GM21447 (cell line): Measurements from ENCODE around the gene GPX6.
"Not testable (repeated sequence)": the region's sequence is repeated elsewhere in the genome, so short reads cannot be mapped to it uniquely, and the experiment has no call there.

ENCODE experiments used
- ATAC-seq: cut with Tn5 transposase; IDR thresholded peaks from one replicate; pipeline ENCODE4 v1.9.1; 2021; ENCODE audit not compliant: unreplicated experiment

The GPX6 gene

DNA sequence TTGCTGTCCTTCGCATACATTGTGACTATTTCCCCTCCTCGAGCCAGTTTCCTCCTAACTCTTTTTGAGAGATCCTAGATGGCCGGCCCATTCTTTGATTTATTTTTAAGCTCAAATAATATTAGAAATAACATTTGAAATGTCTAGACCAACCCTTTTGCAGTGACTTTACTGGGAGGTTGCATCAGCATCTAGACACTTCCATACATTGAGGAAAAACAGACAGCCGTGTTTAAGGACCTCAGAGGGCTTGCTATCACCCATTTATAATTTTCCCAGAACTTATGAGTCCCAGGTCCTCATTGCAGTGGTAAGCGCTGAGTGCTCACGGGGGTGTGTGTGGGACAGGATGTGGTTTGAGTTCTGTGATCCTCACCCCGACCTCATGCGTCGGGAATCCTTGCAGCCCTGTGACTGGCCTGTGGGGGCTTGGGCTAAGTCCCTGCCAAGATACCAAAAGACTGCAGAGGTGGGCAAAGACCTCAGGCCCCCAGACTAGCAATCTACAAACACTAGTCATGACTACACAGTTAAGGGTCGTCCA is 10.0 kb upstream of the GPX6 start, which contains the start of gene GPX5:
TSS of gene GPX5 (plus strand) at position 386 of the 544 bp plus-strand sequence. CDS start at position 519, 133 bp downstream.
- no peak for ATAC-seq

DNA sequence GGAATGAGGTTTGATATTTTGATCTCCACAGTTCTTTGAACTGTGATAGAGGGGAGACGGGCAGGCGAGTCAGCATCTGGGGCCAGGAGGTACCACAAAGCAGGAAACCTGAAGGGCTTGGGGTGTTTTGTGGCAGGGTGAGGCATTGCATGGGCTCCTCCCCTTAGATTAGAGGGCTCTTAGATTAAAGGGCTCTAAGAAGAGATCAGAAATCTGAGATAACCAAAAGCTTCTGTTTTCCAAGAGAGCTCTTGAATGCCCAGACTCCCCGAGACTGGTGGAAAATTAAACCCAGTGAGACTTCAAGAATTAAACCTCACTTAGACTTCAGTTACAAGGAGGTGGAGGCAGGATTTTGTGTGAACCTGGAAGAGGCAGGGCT is 7.6 kb upstream of the GPX6 start:
- no peak for ATAC-seq

DNA sequence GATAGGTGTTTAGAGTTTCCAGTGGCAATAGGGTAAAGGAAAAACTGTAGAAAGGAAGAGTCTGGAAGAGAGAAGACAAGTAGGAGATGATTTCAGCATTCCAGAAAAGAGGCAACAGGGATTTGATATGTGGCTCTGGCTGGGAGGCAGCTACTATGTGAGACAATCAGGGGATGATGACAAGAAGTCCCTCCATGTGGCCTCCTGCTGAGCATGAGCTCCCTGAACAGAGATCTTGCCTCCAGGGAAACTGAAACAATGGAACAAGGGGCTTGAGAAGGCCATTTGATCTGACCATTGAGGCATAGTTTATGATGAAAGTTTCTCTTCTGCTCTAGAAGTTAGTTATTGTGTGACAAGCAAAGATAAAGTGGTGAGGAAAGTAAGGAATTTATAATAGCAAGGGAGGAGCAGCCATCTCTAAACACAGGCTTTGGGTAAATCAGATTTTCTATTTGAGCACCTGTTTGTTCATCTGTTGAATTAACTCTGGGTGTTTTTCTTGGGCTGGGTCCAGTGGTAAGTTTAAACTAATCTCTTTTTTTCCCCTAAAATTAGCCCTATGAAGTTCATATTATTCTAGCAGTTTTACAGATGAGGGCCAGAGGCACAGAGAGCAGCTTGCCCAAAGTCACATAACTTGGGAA is 7.1 kb upstream of the GPX6 start:
- ATAC-seq: no peak

DNA sequence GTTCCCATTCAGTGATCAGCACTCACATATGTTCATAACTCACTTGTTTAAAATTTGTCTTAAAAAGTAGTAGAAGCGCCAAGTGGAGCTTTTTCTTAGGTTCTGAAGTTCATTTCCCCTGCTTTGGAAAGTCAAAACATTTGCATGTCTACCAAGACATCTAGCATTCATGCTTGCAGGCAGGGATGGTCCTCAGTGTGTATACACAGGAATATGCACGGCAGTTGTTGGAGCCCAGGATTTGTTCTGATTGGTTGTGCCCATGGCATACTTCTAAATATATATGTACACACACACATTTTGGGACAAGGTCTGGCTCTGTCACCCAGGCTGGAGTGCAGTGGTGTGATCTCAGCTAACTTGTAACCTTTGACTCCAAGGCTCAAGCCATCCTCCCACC is 2.4 kb upstream of the GPX6 start:
- no peak for ATAC-seq

DNA sequence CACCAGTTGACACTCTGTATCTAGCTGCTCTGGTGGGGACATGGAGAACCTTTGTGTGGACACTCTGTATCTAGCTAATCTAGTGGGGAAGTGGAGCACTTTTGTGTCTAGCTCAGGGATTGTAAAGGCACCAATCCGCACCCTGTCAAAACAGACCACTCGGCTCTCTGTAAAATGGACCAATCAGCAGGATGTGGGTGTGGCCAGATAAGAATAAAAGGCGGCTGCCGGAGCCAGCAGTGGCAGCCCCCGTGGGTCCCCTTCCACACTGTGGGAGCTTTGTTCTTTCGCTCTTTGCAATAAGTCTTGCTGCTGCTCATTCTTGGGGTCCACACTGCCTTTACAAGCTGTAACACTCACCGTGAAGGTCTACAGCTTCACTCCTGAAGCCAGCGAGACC is 3.2 kb downstream of the GPX6 start:
- not testable (repeated sequence) for ATAC-seq

DNA sequence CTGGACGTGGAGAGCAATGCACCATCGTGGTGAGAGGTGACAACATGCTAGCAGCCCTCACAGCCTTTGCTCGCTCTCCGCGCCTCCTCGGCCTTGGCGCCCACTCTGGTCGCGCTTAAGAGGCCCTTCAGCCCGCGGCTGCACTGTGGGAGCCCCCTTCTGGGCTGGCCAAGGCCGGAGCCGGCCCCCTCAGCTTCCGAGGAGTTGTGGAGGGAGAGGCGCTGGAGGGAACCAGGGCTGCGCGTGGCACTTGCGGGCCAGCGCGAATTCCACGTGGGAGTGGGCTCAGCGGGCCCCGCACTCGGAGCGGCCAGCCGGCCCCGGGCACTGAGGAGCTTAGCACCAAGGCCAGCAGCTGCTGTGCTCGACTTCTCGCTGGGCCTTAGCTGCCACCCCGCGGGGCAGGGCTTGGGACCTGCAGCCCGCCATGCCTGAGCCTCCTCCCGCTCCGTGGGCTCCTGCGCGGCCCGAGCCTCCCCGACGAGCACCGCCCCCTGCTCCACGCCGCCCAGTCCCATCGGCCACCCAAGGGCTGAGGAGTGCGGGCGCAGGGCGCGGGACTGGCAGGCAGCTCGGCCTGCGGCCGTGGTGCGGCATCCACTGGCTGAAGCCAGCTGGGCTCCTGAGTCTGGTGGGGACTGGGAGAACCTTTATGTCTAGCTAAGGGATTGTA is 3.8 kb downstream of the GPX6 start:
- no peak for ATAC-seq

DNA sequence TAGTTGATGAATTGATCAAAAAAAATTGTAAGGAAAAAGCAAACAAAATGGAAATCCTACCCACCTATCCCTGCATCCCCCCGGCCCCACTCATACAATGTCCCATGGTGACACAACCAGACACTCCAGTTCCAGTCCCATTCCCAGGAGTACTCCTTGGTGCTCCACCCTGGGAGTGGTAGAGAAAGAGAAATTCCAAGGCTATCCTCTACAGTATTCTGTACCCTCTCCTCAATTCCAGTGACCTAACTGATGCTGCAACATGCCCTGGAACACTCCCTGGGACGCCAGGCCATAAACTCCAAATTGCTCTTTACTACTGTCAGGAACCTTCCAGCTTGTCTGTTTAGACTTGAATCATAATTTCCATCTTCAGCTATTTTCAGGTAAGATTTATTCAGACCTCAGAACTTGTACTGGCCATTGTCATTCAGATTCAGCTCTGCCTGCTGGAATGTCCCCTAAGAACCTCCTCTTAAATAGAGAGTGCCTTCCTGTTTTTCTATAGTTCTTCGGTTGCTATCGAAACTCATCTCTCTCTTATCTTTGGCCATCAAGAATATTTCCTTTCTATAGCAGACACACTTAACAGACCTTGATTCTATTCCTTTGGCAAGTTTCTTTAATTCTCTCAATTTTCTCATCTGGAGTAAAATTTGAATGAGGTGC is 8.7 kb downstream of the GPX6 start:
- ATAC-seq: no peak

DNA sequence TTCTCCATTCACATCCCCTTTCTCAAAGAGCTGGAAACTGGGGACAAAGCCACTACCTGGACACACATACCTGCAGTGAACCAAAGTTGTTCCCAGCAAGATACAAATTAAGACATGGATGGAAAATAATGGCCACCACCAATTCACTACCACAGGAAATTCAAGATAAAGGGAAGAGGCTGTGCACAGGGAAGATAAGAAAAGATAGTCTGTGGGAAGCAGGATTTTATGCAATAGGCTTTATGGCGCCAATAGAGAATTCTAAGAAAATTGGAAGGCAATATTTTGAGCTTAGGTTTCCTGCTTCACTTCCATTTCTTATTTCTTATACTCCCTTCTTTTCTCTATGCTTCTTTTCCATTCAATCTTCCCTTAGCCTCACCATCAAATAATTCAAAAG is 9.9 kb downstream of the GPX6 start:
- no peak for ATAC-seq

DNA sequence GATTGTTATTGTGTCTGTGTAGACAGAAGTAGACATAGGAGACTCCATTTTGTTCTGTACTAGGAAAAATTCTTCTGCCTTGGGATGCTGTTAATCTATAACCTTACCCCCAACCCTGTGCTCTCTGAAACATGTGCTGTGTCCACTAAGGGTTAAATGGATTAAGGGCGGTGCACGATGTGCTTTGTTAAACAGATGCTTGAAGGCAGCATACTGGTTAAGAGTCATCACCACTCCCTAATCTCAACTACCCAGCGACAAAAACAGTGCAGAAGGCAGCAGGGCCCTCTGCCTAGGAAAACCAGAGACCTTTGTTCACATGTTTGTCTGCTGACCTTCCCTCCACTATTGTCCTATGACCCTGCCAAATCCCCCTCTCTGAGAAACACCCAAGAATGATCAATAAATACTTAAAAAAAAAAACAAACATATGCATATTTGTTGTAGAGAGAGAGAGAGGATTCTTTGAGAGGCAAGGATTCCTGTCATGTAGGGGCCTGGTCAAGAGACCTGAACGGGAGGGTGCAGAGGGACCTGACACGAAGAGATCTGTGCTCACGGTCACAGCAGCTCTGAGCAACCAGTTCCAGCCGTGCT is 12.8 kb downstream of the GPX6 start:
- not testable (repeated sequence) for ATAC-seq

DNA sequence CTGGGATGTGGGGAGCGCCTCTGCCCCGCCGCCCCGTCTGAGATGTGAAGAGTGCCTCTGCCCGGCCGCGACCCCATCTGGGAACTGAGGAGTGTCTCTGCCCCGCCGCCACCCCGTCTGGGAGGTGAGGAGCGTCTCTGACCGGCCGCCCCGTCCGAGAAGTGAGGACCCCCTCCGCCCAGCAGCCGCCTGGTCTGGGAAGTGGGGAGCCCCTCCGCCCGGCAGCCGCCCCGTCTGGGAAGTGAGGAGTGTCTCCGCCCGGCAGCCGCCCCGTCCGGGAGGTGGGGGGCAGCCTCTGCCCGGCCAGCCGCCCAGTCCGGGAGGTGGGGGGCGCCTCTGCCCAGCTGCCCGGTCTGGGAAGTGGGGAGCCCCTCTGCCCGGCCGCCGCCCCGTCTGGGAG is 13.5 kb downstream of the GPX6 start:
- not testable (repeated sequence) for ATAC-seq

DNA sequence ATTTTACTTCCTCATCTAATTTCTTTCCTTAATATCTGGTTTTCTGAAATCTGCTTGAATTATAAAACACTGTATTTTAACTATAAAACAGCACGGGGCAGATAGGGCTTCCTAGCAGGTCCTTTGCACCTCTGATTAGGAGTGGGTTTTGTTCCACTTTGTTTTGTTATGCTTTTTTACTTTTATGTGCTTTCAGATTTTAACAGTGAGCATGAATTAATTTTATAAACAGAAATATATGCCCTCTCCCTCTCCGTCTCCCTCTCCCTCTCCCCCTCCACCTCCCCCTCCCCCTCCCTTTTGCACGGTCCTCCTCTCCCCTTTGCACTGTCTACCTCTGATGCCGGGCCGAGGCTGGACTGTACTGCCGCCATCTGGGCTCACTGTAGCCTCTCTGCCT is 14.3 kb downstream of the GPX6 start:
- ATAC-seq: no peak

DNA sequence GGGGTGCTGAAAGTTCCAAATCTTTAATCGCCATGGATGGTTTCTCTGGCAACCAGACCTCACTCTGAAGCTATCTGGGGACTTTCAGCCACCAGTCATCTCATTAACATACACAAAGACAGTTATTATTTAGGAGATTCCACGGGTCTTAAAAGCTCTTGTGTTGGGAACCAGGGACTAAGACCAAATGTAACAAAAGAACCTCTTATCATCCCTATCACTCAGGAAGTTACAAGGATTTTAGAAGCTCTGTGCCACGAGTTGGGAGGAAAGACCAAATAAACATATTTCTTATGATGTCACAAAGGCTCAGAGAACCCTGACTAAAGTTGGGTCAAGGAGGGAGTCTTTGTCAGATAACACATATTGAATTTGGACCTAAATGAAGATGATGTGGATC is 17.7 kb downstream of the GPX6 start:
- ATAC-seq: no peak

DNA sequence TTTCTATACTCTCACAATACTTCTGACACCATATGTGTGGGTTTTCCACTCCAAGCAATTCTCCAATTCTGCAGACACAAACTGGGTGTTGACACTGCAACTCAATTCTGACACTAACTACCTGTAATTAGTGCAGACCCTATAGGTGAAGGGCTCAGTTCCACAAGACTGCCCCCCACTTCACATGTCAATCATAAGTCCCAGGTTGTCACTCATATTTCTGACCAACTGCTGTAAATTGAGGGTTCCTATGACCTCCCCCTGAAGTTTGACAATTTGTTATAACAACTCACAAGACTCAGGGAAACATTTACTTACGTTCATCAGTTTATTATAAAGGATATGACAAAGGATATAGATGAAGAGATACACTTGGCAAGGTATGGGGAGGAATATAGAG is 18.3 kb downstream of the GPX6 start:
- ATAC-seq: no peak

DNA sequence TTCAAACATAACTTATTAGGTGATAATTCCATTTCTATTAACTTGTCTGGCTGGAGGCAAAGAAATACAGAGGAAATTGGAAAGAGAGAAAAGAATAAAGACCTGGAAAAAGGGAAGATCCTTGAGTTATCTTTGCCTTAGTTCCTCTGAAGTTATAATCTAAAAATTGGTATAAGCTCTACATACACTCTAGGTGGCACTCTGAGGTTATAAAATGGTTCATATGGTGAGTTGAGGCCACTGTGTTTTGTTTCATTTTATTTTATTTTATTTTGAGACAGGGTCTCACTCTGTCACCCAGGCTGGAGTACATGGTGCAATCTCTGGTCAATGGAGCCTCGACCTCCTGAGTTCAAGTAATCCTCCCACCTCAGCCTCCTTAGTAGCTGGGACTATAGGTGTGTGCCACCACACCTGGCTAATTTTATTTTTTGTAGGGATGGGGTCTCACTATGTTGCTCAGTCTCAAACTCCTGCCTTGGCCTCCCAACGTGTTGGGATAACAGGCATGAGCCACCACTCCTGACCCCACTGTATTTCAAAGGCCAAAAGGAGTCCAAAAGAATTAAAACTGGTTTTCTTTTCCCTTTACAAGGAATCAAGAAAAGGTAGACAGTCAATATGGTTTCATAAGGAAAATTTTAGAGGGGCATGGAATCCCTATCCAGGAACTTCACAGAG is 19.4 kb downstream of the GPX6 start:
- no peak for ATAC-seq

DNA sequence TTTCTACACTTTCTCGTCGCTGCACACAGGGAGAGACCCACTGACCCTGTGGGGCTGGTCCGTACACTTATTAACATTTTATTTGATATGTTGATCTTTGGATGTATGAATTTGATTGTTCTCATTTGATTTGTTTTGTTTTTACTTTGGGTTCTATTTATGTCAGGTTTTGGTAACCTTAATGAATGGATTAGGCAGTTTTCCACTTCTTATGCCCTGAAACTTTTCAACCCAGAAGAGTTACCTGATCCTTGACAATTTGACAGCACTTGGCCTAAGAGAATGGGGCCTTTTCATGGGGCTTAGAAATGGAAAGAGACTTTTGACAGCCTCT is 23.6 kb downstream of the GPX6 start:
- no peak for ATAC-seq

DNA sequence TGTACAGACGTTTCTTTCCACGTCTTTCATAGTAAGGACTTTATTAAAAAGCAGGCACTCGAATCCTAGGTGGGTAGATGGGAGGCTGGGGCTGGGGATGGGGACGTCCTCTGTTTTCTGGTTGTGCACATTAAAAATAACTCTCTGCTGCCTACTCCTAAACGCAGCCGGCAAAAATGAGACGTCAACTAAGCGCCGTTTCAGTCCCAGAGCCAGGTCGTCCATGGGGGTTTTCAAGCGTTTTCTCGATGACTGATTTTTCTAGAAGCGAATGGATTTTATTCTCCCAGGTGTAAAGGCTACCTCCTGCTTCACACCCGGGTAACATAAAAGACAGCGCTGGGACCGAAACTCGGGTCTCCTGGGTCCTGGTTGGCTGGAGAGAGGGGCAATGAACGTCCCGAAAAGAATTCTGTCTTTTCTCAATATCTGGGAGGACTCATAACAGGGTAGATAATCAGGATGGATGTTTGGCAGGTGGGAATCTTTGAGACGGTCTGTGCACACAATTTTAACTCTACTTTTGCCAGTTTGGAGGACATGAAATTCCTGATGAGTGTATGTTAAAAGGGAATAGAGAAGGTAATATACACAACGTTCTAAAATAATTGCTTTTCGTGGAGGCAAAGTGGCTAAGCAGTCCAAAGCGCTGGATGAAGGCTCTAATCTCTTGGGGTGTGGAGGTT is 25.2 kb downstream of the GPX6 start:
- ATAC-seq: peak; percentile 24

DNA sequence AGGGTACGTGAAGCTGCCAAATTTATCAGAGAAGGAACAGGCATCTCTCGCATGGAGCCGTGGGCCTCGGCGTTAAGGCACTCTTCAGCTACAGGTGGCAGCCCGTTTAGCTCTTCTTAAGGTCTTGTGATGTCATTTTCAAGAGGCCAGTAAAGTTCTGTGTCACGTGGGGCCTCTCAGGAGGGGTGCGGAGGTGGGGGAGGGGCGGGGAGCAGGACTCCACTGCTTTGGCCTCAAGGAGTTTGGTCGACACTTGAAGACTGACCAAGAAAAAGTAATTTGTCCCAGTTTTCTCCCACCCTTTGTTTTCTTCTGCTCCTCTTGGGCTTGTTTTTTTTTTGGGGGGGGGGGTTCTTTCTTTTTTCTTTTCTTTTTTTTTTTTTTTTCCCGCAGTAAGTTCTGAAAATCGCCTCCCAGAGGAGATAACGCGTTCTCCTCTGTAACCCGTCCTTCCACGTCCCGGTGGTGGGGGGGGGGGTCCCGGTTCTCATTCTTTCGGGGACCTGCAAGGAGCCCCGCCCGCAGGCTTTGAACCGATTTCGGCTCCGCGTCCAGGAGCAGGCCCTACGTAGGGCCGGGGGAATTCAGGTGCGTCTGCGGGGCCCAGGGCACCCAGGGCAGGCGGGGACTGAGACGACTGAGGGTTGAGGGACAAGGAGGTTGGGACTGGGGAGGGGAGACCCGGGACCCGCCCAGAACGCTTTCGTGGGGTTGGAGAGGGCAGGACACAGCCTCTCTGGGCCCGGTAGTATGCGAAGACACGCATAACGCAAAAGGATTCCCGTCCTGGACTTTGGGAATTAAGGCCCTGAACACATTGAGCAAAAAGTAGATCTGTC is 26.0 kb downstream of the GPX6 start:
- ATAC-seq: peak; percentile 70

DNA sequence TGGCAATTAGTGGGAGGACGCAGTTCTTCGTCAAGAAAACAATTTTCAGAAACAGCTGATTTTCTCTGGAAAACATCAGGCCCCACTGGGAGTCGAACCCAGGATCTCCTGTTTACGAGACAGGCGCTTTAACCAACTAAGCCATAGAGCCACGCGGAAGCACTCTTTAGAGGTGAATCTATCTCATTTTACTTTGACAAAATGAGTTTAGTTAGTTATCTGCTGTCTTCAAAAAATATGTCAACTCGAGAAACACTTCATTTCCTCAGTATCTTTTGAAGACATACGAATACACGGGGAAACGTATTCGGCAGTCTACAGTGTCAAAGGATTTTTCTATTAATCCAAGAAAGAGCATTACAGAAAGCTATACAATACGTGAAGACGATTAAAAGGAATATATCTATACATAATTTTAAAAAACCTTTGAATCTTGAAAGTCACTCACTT is 26.7 kb downstream of the GPX6 start:
- no peak for ATAC-seq

DNA sequence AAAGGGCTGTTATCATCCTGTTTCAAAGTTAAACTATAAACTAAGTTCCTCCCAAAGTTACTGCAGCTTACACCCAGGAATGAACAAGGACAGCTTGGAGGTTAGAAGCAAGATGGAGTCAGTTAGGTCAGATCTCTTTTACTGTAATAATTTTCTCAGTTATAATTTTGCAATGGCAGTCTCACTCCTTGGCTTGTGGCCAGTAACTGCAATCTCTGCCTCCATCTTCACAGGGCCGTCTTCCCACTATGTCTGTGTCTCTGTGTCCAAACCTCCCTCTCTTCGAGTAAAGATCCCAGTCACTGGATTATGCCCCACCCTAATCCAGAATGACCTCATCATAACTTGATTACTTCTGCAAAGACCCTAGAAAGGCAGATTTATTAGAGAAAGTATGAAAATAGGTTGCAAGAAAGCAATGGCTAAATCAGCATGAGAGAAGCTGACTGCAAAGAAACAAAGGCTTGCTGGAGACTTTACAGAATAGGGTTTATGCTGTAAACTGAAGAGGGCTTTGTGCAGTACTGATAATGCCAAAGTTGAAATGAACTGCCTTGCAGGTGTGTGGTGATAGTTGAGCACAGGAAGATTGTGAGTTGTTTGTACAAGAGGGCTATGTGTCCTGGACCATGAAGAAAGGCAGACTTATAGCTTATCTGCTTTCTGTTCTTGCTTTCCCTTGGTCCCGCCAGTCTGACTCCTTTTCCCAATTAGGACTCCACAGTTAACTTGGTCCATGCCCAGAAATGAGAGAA is 28.4 kb downstream of the GPX6 start:
- ATAC-seq: no peak
